PC-9 (cell line): Measurements from ENCODE around the gene C1QBP. TPM values are rescaled to one million over a fixed set of nuclear protein-coding genes. Genes with fewer than 3 reads are reported as not detected.

Experiments used
- BruUV-seq: library from RNA; stranded (reverse); fragments of 400-500 nt; replicated peaks from 2 replicates; lab custom pipeline; 2021; lab: Mats Ljungman, UMichigan
- CTCF ChIA-PET: fragments of 300-600 bp; sonication (Branson Sonifier 250); formaldehyde crosslinking; loops from one replicate; lab custom pipeline; 2022; ENCODE audit warnings: antibody characterized with exemption; lab: Charles Lee
- POLR2A ChIA-PET: fragments of 300-600 bp; sonication (Branson Sonifier 250); formaldehyde crosslinking; loops from one replicate; lab custom pipeline; 2022; ENCODE audit warnings: antibody characterized with exemption; ENCODE audit not compliant: unreplicated experiment; lab: Charles Lee
- DNase-seq, 2 experiments: peaks; one replicate each; pipeline versions ENCODE4 v3.0.0 to v3.0.0-alpha.2; 2015 to 2022; ENCODE audit warnings: mixed read lengths in 1 of 2
- H2AFZ ChIP-seq: fragments of 200-600 bp; sonication (generic); 2 replicates; pipeline ENCODE4 v1.8.1; 2017; ENCODE audit warnings: antibody characterized with exemption
- H3F3A ChIP-seq: fragments of 200-600 bp; sonication (generic); 2 replicates; pipeline ENCODE4 v1.8.1; 2017; ENCODE audit warnings: antibody characterized with exemption, mild to moderate bottlenecking, low read depth; ENCODE audit not compliant: insufficient read depth
- H3K27ac ChIP-seq: fragments of 200-600 bp; sonication (generic); 2 replicates; pipeline ENCODE4 v1.6.1; 2016; ENCODE audit warnings: mixed run types
- H3K27me3 ChIP-seq: fragments of 200-600 bp; sonication (generic); 2 replicates; pipeline ENCODE4 v1.6.1; 2016; ENCODE audit warnings: low read depth, mixed run types; ENCODE audit not compliant: insufficient read depth
- H3K36me3 ChIP-seq: fragments of 200-600 bp; sonication (generic); 2 replicates; pipeline ENCODE4 v1.6.1; 2016; ENCODE audit warnings: low read depth, mixed run types
- H3K4me1 ChIP-seq: fragments of 200-600 bp; sonication (generic); replicated peaks from 2 replicates; pipeline ENCODE4 v1.6.1; 2016; ENCODE audit warnings: mixed run types; ENCODE audit not compliant: insufficient read depth
- H3K4me2 ChIP-seq: fragments of 200-600 bp; sonication (generic); 2 replicates; pipeline ENCODE4 v1.6.1; 2017; ENCODE audit warnings: mixed run types
- H3K4me3 ChIP-seq: fragments of 200-600 bp; sonication (generic); 2 replicates; pipeline ENCODE4 v1.6.1; 2016; ENCODE audit warnings: mixed run types
- H3K79me2 ChIP-seq: fragments of 200-600 bp; sonication (generic); 2 replicates; pipeline ENCODE4 v1.6.1; 2017; ENCODE audit warnings: low read depth, mixed run types
- H3K9me2 ChIP-seq: fragments of 200-600 bp; sonication (generic); 2 replicates; pipeline ENCODE4 v1.8.1; 2017; ENCODE audit warnings: mild to moderate bottlenecking; ENCODE audit not compliant: insufficient read depth
- H3K9me3 ChIP-seq: fragments of 200-600 bp; sonication (generic); 2 replicates; pipeline ENCODE4 v1.8.1; 2016; ENCODE audit warnings: low read depth; ENCODE audit not compliant: insufficient read depth
- H4K20me1 ChIP-seq: fragments of 200-600 bp; sonication (generic); 2 replicates; pipeline ENCODE4 v1.8.1; 2017; ENCODE audit not compliant: insufficient read depth
- CTCF ChIP-seq: fragments of 200-600 bp; sonication (generic); conservative IDR thresholded peaks from 2 replicates; pipeline ENCODE4 v1.6.1; 2017; ENCODE audit warnings: mixed run types, antibody characterized with exemption, mild to moderate bottlenecking, moderate library complexity
- EZH2 ChIP-seq: fragments of 200-600 bp; sonication (generic); IDR thresholded peaks from 2 replicates; pipeline ENCODE4 v1.8.0; 2017; ENCODE audit warnings: antibody characterized with exemption, low read depth
- intact Hi-C: fragments of 100-400 bp; cut with micrococcal nuclease; formaldehyde crosslinking; loops from one replicate; pipeline ENCODE4 v1.10.0; 2022; ENCODE audit not compliant: unreplicated experiment
- total RNA-seq: library from RNA; stranded (reverse); gene quantifications from 2 replicates; pipeline ENCODE4 v1.2.3, GENCODE V29; 2021

Gene C1QBP
- total RNA-seq, 1 experiment from 2014 or later = 230 TPM

GRCh38 chr17:5430413-5430999 lies 8.4 kb downstream of the C1QBP start:
- H3K4me2 ChIP-seq = no peak overlapping the region
- intact Hi-C loops = no loop called here
- H3K27ac ChIP-seq = peak overlapping the region; percentile 5; the same call in 1 of the 2 replicates
- H3F3A ChIP-seq = peaks cover 70% of the 10 kb centered on the region
- CTCF ChIA-PET = interaction anchor here (1.0 kb wide), 1 partner anchor 9 kb away, joined by 4 read pairs; the partner anchor contains the start of gene C1QBP
- no peaks in the 10 kb centered on the region for H3K4me1 ChIP-seq
- POLR2A ChIA-PET = interaction anchor here (0.6 kb wide), 2 partner anchors 11 to 21 kb away, joined by 10 to 14 read pairs; no protein-coding TSS in a partner anchor
- peaks cover 23% of the 10 kb centered on the region for H4K20me1 ChIP-seq
- H3K9me3 ChIP-seq = no peaks in the 10 kb centered on the region
- H3K9me2 ChIP-seq = no peaks in the 10 kb centered on the region
- BruUV-seq = no TSS peak
- H3K79me2 ChIP-seq = peaks cover 13% of the 10 kb centered on the region
- peaks cover 53% of the 10 kb centered on the region for H3K36me3 ChIP-seq
- no peak overlapping the region for H2AFZ ChIP-seq
- H3K4me3 ChIP-seq = no peak overlapping the region
- H3K27me3 ChIP-seq = no peaks in the 10 kb centered on the region
- DNase-seq = no peak
- no peak for TF ChIP-seq CTCF
- TF ChIP-seq EZH2 = no peak

- ChIA-PET CTCF (no interaction called here), POLR2A (no interaction called here)
- no peaks in the 10 kb centered on the region for H3K4me1 ChIP-seq
- H2AFZ ChIP-seq = no peak overlapping the region
- peaks cover 4% of the 10 kb centered on the region; the same call in 1 of the 2 replicates for H3K79me2 ChIP-seq
- peaks cover 14% of the 10 kb centered on the region for H4K20me1 ChIP-seq
- TF ChIP-seq EZH2 (no peak), CTCF (no peak)
- no peak for DNase-seq
- H3K27me3 ChIP-seq = no peaks in the 10 kb centered on the region
- H3K4me2 ChIP-seq = no peak overlapping the region
- 0 out of 2 replicates have a peak overlapping the region, but pooled peaks have one; percentile 27 for H3K27ac ChIP-seq
- intact Hi-C loops = no loop called here
- H3K9me3 ChIP-seq = no peaks in the 10 kb centered on the region
- H3K9me2 ChIP-seq = no peaks in the 10 kb centered on the region
- peaks cover 59% of the 10 kb centered on the region for H3F3A ChIP-seq
- H3K36me3 ChIP-seq = peaks cover 56% of the 10 kb centered on the region
- H3K4me3 ChIP-seq = no peak overlapping the region
- no TSS peak for BruUV-seq
Observed at GRCh38 chr17:5429191-5429887, 9.6 kb downstream of the C1QBP start.

GRCh38 chr17:5425826-5426225 lies 13.1 kb downstream of the C1QBP start:
- no TSS peak for BruUV-seq
- peaks cover 36% of the 10 kb centered on the region; the same call in 1 of the 2 replicates for H3F3A ChIP-seq
- CTCF ChIA-PET = no interaction called here

More at GRCh38 chr17:5425826-5426225, 13.1 kb downstream of the C1QBP start:
- Histone ChIP-seq H3K9me2 (no peaks in the 10 kb centered on the region), H2AFZ (no peak overlapping the region), H3K27ac (no peak overlapping the region), H3K4me2 (no peak overlapping the region), H3K9me3 (no peaks in the 10 kb centered on the region), H3K27me3 (no peaks in the 10 kb centered on the region), H3K79me2 (peaks cover 15% of the 10 kb centered on the region), H3K36me3 (peaks cover 70% of the 10 kb centered on the region), H4K20me1 (no peaks in the 10 kb centered on the region), H3K4me3 (no peak overlapping the region), H3K4me1 (peaks cover 21% of the 10 kb centered on the region)
- POLR2A ChIA-PET = no interaction called here
- intact Hi-C loops = no loop called here
- no peak for DNase-seq
- TF ChIP-seq CTCF (no peak), EZH2 (no peak)
